ENCODE data around the gene KCNIP3.

DNA sequence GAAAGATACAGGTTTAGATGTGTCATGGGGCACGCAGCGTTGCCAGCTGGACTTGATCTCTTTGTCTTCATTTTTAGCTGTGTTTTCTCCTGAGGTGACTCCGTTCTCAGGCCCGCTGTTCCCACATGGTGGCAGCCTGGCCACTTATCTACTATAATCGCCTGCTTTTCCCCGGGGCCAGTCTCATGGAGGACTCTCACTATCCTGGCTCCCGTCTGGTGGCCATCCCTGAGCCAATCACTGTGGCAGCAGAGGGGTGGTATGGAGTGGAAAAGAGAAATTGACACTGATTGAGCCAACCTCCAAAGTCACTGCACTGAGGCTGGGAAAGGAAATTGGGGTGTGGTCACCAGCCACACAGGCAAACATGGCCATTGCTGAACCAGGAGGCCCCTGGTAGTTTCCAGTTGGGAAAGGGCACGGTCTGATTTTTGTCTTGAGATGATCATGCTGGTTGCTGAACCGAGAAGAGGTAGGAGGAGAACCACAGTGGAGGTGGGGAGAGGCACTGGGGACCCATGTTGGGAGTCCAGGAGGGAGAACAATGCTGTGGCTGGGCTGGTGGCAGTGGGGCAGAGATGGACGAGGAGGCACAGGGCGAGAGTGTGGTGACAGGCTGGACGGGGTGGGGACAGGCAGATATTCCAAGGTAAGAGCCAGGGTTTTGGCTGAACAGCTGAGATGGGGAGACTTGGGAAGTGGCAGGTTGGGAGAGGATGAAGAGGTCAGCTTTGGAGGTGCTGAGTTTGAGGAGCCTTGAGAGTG lies 45.6 kb downstream of the KCNIP3 start:
- no peak for TF ChIP-seq SUZ12 (IDR thresholded peaks at IDR 0.05)
- TF ChIP-seq SP1 (IDR thresholded peaks at IDR 0.05), result no peak
- no peak for TF ChIP-seq ZNF384 (IDR thresholded peaks at IDR 0.05)
- TF ChIP-seq ELF4 (IDR thresholded peaks at IDR 0.05), result no peak
- no peak for TF ChIP-seq CTBP1 (IDR thresholded peaks at IDR 0.05; ENCODE audit: borderline replicate concordance)
